ENCODE data around the gene SUFU.

DNA sequence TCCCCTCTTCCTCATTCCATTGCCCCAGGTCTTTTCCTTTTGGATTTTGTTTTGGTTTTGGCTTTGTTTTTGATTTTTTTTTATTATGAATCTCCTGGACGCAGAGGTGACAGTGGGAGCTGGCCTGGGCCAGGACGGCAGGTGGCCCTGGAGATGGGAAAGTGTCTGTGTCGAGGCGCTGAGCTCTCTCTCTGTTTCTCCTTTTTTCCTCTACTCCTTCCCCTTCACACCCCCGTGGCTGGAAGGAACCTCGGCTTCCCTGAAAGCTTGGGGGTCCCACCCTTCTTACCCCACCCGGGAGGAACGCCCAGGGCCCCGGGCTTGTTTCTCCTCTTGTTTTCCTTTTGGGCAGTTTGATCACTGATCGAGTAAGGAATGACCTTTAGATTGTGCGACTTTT lies 153.7 kb downstream of the SUFU start:
- TF ChIP-seq EP300 (IDR thresholded peaks at IDR 0.05) (no peak), POLR2AphosphoS5 (IDR thresholded peaks at IDR 0.05) (no peak)
- TF ChIP-seq, protein P1, sequence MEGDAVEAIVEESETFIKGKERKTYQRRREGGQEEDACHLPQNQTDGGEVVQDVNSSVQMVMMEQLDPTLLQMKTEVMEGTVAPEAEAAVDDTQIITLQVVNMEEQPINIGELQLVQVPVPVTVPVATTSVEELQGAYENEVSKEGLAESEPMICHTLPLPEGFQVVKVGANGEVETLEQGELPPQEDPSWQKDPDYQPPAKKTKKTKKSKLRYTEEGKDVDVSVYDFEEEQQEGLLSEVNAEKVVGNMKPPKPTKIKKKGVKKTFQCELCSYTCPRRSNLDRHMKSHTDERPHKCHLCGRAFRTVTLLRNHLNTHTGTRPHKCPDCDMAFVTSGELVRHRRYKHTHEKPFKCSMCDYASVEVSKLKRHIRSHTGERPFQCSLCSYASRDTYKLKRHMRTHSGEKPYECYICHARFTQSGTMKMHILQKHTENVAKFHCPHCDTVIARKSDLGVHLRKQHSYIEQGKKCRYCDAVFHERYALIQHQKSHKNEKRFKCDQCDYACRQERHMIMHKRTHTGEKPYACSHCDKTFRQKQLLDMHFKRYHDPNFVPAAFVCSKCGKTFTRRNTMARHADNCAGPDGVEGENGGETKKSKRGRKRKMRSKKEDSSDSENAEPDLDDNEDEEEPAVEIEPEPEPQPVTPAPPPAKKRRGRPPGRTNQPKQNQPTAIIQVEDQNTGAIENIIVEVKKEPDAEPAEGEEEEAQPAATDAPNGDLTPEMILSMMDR (IDR thresholded peaks at IDR 0.05), result no peak

Data from gastroesophageal sphincter (tissue), 3 donors.